Measurements from ENCODE around the gene XPO6.

DNA sequence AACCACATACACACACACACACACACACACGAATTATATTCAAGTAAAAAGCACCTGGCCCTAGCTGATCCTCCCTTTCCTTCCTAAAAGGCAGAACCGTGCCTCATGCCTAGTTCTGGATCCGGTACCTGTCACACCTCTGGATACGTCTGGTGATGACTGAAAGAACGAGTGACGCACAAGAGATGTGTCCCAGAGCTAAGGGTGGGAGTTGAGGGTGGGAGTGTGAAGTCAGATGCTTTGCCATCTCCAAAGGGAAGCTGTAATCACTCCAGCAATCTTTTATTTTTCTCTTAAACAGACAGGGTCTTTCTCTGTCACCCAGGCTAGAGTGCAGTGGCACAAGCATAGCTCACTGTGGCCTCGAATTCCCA, 121.8 kb downstream of the XPO6 start:
- TF ChIP-seq, protein P1, sequence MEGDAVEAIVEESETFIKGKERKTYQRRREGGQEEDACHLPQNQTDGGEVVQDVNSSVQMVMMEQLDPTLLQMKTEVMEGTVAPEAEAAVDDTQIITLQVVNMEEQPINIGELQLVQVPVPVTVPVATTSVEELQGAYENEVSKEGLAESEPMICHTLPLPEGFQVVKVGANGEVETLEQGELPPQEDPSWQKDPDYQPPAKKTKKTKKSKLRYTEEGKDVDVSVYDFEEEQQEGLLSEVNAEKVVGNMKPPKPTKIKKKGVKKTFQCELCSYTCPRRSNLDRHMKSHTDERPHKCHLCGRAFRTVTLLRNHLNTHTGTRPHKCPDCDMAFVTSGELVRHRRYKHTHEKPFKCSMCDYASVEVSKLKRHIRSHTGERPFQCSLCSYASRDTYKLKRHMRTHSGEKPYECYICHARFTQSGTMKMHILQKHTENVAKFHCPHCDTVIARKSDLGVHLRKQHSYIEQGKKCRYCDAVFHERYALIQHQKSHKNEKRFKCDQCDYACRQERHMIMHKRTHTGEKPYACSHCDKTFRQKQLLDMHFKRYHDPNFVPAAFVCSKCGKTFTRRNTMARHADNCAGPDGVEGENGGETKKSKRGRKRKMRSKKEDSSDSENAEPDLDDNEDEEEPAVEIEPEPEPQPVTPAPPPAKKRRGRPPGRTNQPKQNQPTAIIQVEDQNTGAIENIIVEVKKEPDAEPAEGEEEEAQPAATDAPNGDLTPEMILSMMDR (IDR thresholded peaks at IDR 0.05) = no peak
- TF ChIP-seq EZH2 (IDR thresholded peaks at IDR 0.05) = no peak
